ENCODE measurements around the gene VPS4A.
"Not testable (repeated sequence)": the region's sequence is repeated elsewhere in the genome, so short reads cannot be mapped to it uniquely, and the experiment has no call there.

VPS4A gene

GRCh38 chr16:69291657-69292056, 19.5 kb upstream of the VPS4A start:
- ATAC-seq (replicated peaks); H3K4me1 Mint-ChIP-seq (ENCODE audit: low read depth in 2 of 2); H3K9me3 Mint-ChIP-seq; H3K36me3 Mint-ChIP-seq (ENCODE audit: insufficient read depth); H3K27ac Mint-ChIP-seq; DNase-seq; H3K27me3 Mint-ChIP-seq; H3K4me3 Mint-ChIP-seq: not testable (repeated sequence)

GRCh38 chr16:69293401-69293800, 17.7 kb upstream of the VPS4A start:
- Mint-ChIP-seq H3K4me3 (no peak overlapping the region), H3K36me3 (ENCODE audit: insufficient read depth) (peaks cover 4% of the 10 kb centered on the region), H3K27me3 (no peaks in the 10 kb centered on the region), H3K27ac (no peak overlapping the region), H3K4me1 (ENCODE audit: low read depth in 2 of 2) (no peaks in the 10 kb centered on the region), H3K9me3 (no peaks in the 10 kb centered on the region)
- no peak for ATAC-seq (replicated peaks)
- no peak for DNase-seq

- H3K27ac Mint-ChIP-seq: no peak overlapping the region
- DNase-seq (no peak), ATAC-seq (replicated peaks) (no peak)
- no peaks in the 10 kb centered on the region for H3K4me1 Mint-ChIP-seq (ENCODE audit: low read depth in 2 of 2)
- peaks cover 8% of the 10 kb centered on the region for H3K36me3 Mint-ChIP-seq (ENCODE audit: insufficient read depth)
- no peaks in the 10 kb centered on the region for H3K9me3 Mint-ChIP-seq
- H3K4me3 Mint-ChIP-seq: no peak overlapping the region
- no peaks in the 10 kb centered on the region for H3K27me3 Mint-ChIP-seq
These were observed 17.1 kb upstream of the VPS4A start for GRCh38 chr16:69294051-69294450.

DNA sequence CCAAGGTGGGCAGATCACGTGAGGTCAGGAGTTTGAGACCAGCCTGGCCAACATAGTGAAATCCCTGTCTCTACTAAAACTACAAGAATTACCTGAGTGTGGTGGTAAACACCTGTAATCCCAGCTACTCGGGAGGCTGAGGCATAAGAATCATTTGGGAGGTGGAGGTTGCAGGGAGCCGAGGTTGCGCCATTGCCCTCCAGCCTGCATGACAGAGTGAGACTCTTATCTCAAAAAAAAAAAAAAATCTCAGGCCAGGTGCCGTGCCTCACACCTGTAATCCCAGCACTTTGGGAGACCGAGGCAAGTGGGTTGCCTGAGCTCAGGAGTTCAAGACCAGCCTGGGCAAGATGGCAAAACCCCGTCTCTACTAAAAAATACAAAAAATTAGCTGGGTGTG, 14.4 kb upstream of the VPS4A start:
- H3K9me3 Mint-ChIP-seq; H3K4me3 Mint-ChIP-seq; H3K27me3 Mint-ChIP-seq; DNase-seq; H3K4me1 Mint-ChIP-seq (ENCODE audit: low read depth in 2 of 2); ATAC-seq (replicated peaks): not testable (repeated sequence)
- H3K36me3 Mint-ChIP-seq (ENCODE audit: insufficient read depth): peaks cover 30% of the 10 kb centered on the region
- H3K27ac Mint-ChIP-seq: peak overlapping the region in 1 of 2 donors; percentile 54

- H3K27ac Mint-ChIP-seq: peak overlapping the region in 1 of 2 donors; percentile 49
- H3K4me3 Mint-ChIP-seq: no peak overlapping the region
- H3K9me3 Mint-ChIP-seq: no peaks in the 10 kb centered on the region
- H3K36me3 Mint-ChIP-seq (ENCODE audit: insufficient read depth): peaks cover 30% of the 10 kb centered on the region
- H3K4me1 Mint-ChIP-seq (ENCODE audit: low read depth in 2 of 2): no peaks in the 10 kb centered on the region
- ATAC-seq (replicated peaks): no peak
- no peak for DNase-seq
- H3K27me3 Mint-ChIP-seq: no peaks in the 10 kb centered on the region
These were observed 12.9 kb upstream of the VPS4A start for GRCh38 chr16:69298261-69298660.

GRCh38 chr16:69301187-69301586, 10.0 kb upstream of the VPS4A start:
- H3K9me3 Mint-ChIP-seq: no peaks in the 10 kb centered on the region
- H3K4me3 Mint-ChIP-seq: no peak overlapping the region
- H3K27me3 Mint-ChIP-seq: no peaks in the 10 kb centered on the region
- H3K4me1 Mint-ChIP-seq (ENCODE audit: low read depth in 2 of 2): no peaks in the 10 kb centered on the region
- DNase-seq: no peak
- H3K27ac Mint-ChIP-seq: peak overlapping the region in 1 of 2 donors; percentile 38
- H3K36me3 Mint-ChIP-seq (ENCODE audit: insufficient read depth): peaks cover 27% of the 10 kb centered on the region
- ATAC-seq (replicated peaks): no peak

DNA sequence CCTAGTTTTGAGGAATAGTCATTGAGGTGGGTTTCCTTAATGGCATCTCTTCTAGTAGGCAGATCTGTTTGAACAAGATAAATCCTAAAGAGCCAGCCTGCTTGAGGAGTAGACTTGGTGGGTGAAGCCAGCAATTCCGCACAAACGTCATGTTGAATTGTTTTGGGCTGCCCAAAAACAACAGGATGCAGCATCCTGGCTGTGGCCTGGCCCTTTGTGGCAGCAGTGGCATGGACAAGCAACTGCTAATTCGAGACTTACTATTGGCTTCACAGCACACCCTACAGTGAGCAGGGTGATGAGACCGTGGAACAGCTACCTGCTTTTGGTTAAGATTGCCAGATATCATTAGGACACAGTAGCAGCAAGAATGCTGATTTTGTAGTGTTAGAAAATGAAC, 9.3 kb upstream of the VPS4A start:
- Mint-ChIP-seq H3K4me3 (no peak overlapping the region), H3K4me1 (ENCODE audit: low read depth in 2 of 2) (no peaks in the 10 kb centered on the region), H3K9me3 (no peaks in the 10 kb centered on the region), H3K27ac (no peak overlapping the region), H3K36me3 (ENCODE audit: insufficient read depth) (peaks cover 27% of the 10 kb centered on the region), H3K27me3 (no peaks in the 10 kb centered on the region)
- DNase-seq (no peak), ATAC-seq (replicated peaks) (no peak)

GRCh38 chr16:69302301-69302700, 8.8 kb upstream of the VPS4A start:
- H3K4me1 Mint-ChIP-seq (ENCODE audit: low read depth in 2 of 2): no peaks in the 10 kb centered on the region
- H3K36me3 Mint-ChIP-seq (ENCODE audit: insufficient read depth): peaks cover 27% of the 10 kb centered on the region
- DNase-seq: no peak
- no peak overlapping the region for H3K4me3 Mint-ChIP-seq
- ATAC-seq (replicated peaks): no peak
- no peak overlapping the region for H3K27ac Mint-ChIP-seq
- no peaks in the 10 kb centered on the region for H3K9me3 Mint-ChIP-seq
- no peaks in the 10 kb centered on the region for H3K27me3 Mint-ChIP-seq

- no peak for ATAC-seq (replicated peaks)
- DNase-seq: no peak
- Mint-ChIP-seq H3K4me3 (no peak overlapping the region), H3K27ac (no peak overlapping the region), H3K9me3 (no peaks in the 10 kb centered on the region), H3K36me3 (ENCODE audit: insufficient read depth) (peaks cover 15% of the 10 kb centered on the region), H3K27me3 (no peaks in the 10 kb centered on the region), H3K4me1 (ENCODE audit: low read depth in 2 of 2) (peaks cover 4 to 6% of the 10 kb centered on the region in 2 donors)
These were observed 5.1 kb upstream of the VPS4A start for GRCh38 chr16:69306031-69306430.

DNA sequence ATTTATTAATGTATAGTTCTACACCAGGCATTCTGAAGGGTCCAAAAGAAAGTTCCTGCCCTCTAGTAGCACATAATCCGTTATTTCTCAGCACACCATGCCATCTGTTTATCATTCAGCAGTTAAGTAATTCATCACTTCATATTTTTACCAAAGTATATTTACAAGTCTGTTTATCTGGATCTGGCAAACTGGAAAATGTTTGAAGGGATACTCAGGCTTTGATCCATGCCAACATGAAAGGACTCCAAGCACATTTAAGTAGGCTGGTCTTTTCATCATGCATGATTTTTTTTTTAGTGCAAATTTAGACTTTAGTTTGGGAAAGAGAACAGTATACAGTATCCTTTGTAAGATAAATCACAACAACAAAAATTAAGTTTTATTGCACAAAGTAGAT, 4.1 kb upstream of the VPS4A start:
- ATAC-seq (replicated peaks): no peak
- Mint-ChIP-seq H3K36me3 (ENCODE audit: insufficient read depth) (peaks cover 12% of the 10 kb centered on the region), H3K4me3 (no peak overlapping the region), H3K9me3 (no peaks in the 10 kb centered on the region), H3K4me1 (ENCODE audit: low read depth in 2 of 2) (peaks cover 8 to 11% of the 10 kb centered on the region in 2 donors), H3K27me3 (no peaks in the 10 kb centered on the region), H3K27ac (no peak overlapping the region)
- no peak for DNase-seq

- peaks cover 13% of the 10 kb centered on the region for H3K36me3 Mint-ChIP-seq (ENCODE audit: insufficient read depth)
- H3K4me1 Mint-ChIP-seq (ENCODE audit: low read depth in 2 of 2): peaks cover 11 to 13% of the 10 kb centered on the region in 2 donors
- H3K4me3 Mint-ChIP-seq: no peak overlapping the region
- DNase-seq: no peak
- no peaks in the 10 kb centered on the region for H3K27me3 Mint-ChIP-seq
- ATAC-seq (replicated peaks): no peak
- no peaks in the 10 kb centered on the region for H3K9me3 Mint-ChIP-seq
- H3K27ac Mint-ChIP-seq: no peak overlapping the region
These were observed 3.3 kb upstream of the VPS4A start for GRCh38 chr16:69307856-69308255.

DNA sequence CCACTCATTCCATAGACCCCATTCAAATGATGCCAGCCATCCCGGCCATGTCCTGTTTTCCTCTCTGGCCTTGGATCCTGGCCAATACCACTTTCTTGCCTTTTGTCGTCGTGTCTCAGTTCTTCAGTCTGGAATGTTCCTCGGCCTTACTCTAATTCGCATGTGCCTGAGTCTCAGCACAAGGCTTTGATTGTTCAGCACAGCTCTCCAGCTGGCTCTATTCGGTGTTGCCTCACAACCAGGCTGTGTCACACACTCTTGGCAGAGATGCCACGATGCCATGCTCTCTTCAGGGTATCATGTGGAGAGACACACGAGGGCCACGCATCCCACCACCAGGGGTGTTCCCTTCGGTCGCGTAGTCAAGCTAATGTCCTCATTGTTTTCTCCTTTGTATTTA, 1.8 kb upstream of the VPS4A start:
- H3K27ac Mint-ChIP-seq: peak overlapping the region in 1 of 2 donors; percentile 4
- H3K9me3 Mint-ChIP-seq: no peaks in the 10 kb centered on the region
- peaks cover 18 to 25% of the 10 kb centered on the region in 2 donors for H3K4me1 Mint-ChIP-seq (ENCODE audit: low read depth in 2 of 2)
- no peak for ATAC-seq (replicated peaks)
- H3K27me3 Mint-ChIP-seq: no peaks in the 10 kb centered on the region
- H3K36me3 Mint-ChIP-seq (ENCODE audit: insufficient read depth): peaks cover 22% of the 10 kb centered on the region
- no peak for DNase-seq
- H3K4me3 Mint-ChIP-seq: peak overlapping the region; percentile 13 to 62

DNA sequence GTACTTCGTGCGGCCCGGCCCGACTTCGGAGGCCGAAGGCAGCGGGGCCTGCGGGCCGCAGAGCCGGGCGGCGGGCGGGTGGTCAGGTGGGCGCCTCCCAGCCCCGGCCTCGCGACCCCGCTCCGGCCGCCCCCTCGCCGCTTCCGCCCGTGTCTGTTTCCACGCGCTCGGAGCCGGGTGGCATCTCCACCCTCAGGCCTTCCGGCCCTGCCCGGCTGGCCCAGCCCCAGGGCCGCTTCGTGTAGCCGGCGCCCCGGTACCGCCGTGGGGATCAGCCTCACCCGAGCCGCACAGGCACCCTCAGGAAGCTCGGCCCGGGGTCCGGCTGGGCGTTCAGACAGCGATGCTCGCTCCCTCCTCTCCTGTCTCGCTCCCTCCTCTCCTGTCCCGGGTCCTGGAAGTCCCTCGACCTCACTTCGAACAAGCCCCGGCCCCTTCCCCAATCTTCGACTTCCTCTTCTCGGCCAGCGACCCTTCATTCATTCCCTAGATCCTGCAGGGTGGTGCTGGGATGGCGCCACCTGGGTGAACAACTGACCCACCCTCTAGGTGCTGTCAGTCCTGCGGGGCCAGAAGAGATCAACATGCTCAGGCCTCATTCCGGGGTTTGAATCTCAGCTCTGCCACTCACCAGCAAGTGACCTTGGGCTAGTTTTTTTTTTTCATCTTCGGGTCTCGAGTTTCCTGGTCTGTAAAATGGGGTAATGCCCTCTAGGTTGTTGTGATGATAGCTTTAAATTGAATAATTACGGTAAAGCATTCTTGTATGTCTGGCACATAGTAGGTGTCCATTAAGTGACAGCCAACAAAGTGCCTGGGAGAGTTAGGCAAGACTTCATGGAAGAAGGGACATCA, 610 bp downstream of the VPS4A start:
- Mint-ChIP-seq H3K4me1 (ENCODE audit: low read depth in 2 of 2) (peaks cover 23 to 25% of the 10 kb centered on the region in 2 donors), H3K27me3 (no peaks in the 10 kb centered on the region), H3K4me3 (peak overlapping the region; percentile 92 to 97), H3K9me3 (no peaks in the 10 kb centered on the region), H3K36me3 (ENCODE audit: insufficient read depth) (peaks cover 39% of the 10 kb centered on the region), H3K27ac (peak overlapping the region; percentile 89 to 91)
- ATAC-seq (replicated peaks): peak; percentile 46
- DNase-seq: peak in 2 of 3 experiments; percentile 23 to 29

DNA sequence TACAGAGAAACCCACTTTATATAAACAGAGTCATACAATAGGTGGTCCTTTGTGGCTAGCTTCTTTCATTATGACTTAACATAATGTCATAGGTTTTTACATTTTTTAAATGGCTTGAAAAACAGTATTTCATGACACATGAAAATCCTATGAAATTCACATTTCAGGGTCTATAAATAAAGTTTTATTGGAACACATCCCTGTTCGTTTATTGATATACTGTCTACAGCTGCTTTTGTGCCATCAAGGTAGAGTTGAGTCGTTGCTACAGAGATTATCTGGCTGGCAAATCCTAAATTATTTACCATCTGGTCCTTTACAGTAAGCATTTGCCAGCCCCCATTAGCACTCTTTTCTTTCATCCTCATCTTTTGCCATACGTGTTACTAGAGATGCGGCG, 2.3 kb downstream of the VPS4A start:
- peak overlapping the region in 1 of 2 donors; percentile 91 for H3K27ac Mint-ChIP-seq
- H3K36me3 Mint-ChIP-seq (ENCODE audit: insufficient read depth): peaks cover 52% of the 10 kb centered on the region
- peaks cover 23 to 25% of the 10 kb centered on the region in 2 donors for H3K4me1 Mint-ChIP-seq (ENCODE audit: low read depth in 2 of 2)

More for the DNA sequence above, 2.3 kb downstream of the VPS4A start:
- no peak for ATAC-seq (replicated peaks)
- H3K9me3 Mint-ChIP-seq: no peaks in the 10 kb centered on the region
- H3K4me3 Mint-ChIP-seq: peak overlapping the region; percentile 47 to 97
- no peak for DNase-seq
- no peaks in the 10 kb centered on the region for H3K27me3 Mint-ChIP-seq
